HEK293T (cell line): ENCODE data around the gene TMEM135.

Experiments
- ELF4 ChIP-seq: fragments of 450-650 bp; IDR thresholded peaks from 2 replicates; pipeline ENCODE4 v1.6.1; 2017; ENCODE audit warnings: antibody characterized with exemption
- FOXM1 ChIP-seq: fragments of 450-650 bp; IDR thresholded peaks from 2 replicates; pipeline ENCODE4 v1.6.1; 2017; ENCODE audit warnings: mild to moderate bottlenecking, borderline replicate concordance
- PKNOX1 ChIP-seq: fragments of 450-650 bp; IDR thresholded peaks from 2 replicates; pipeline ENCODE4 v1.6.1; 2016
- SP1 ChIP-seq: fragments of 450-650 bp; IDR thresholded peaks from 2 replicates; pipeline ENCODE4 v1.6.1; 2017
- SUZ12 ChIP-seq: fragments of 450-650 bp; IDR thresholded peaks from 2 replicates; pipeline ENCODE4 v1.6.1; 2016; ENCODE audit warnings: mild to moderate bottlenecking

GRCh38 chr11:87007963-87008362, 29.8 kb upstream of the TMEM135 start:
- TF ChIP-seq FOXM1 = no peak
- TF ChIP-seq SUZ12 = no peak
- no peak for TF ChIP-seq PKNOX1
- no peak for TF ChIP-seq SP1
- no peak for TF ChIP-seq ELF4
